Measurements from ENCODE around the gene P2RX4.

The P2RX4 gene

DNA sequence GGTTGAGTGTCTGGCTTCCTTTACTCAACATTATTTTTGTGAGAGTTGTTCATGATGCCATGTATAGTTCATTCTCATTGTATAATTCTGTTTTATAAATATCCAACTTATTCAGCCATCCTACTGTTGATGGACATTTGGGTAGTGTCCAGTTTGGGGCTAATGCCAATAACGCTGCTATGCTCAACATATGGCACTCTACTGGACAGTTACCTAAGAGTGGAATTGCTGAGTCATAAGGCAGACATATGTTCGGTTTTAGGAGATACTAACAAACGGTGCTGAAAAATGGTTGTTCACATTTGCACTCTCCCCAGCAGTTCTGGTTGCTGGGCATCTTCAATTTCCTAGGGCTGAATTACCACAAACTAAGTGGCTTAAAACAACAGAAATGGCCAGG lies 28.7 kb upstream of the P2RX4 start:
- DNase-seq (ENCODE audit: low read depth), result peak; percentile 61
- TF ChIP-seq, protein P1, sequence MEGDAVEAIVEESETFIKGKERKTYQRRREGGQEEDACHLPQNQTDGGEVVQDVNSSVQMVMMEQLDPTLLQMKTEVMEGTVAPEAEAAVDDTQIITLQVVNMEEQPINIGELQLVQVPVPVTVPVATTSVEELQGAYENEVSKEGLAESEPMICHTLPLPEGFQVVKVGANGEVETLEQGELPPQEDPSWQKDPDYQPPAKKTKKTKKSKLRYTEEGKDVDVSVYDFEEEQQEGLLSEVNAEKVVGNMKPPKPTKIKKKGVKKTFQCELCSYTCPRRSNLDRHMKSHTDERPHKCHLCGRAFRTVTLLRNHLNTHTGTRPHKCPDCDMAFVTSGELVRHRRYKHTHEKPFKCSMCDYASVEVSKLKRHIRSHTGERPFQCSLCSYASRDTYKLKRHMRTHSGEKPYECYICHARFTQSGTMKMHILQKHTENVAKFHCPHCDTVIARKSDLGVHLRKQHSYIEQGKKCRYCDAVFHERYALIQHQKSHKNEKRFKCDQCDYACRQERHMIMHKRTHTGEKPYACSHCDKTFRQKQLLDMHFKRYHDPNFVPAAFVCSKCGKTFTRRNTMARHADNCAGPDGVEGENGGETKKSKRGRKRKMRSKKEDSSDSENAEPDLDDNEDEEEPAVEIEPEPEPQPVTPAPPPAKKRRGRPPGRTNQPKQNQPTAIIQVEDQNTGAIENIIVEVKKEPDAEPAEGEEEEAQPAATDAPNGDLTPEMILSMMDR (conservative IDR thresholded peaks at IDR 0.05; ENCODE audit: low read depth, low read length), result no peak
- H3K4me3 ChIP-seq (ENCODE audit: low read depth, low read length), result no peak overlapping the region

DNA sequence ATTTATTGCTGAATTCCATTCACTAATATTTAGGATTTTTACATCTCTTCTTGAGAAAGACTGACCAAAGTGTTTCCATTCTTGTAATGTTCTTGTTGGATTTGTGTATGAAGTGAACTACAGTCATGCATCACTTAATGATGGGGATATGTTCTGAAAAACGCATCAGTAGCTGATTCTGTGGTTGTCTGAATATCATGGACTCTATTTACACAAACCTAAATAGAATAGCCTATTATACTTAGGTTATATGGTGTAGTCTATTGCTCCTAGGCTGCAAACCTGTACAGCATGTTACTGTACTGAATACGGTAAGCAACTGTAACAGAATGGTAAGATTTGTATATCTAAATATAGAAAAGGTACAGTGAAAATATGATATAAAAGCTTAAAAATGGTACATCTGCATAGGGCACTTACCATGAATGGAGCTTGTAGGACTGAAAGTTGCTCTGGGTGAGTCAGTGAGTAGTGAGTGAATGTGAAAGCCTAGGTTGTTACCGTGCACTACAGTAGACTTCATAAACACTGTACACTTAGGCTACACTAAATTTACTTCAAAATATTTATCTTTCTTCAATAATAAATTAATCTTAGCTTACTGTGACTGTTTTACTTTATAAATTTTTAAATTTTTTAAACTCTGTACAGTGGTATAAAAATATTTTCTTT lies 27.6 kb upstream of the P2RX4 start:
- DNase-seq (ENCODE audit: low read depth), result no peak
- H3K4me3 ChIP-seq (ENCODE audit: low read depth, low read length), result no peak overlapping the region
- TF ChIP-seq, protein P1 (conservative IDR thresholded peaks at IDR 0.05; ENCODE audit: low read depth, low read length), result no peak

DNA sequence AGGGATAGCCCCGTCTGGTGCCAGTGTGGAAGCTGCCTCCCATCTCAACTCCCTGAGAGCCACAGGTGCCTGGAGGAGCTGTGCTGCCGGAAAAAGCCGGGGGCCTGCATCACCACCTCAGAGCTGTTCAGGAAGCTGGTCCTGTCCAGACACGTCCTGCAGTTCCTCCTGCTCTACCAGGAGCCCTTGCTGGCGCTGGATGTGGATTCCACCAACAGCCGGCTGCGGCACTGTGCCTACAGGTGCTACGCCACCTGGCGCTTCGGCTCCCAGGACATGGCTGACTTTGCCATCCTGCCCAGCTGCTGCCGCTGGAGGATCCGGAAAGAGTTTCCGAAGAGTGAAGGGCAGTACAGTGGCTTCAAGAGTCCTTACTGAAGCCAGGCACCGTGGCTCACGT lies 25.5 kb upstream of the P2RX4 start:
- H3K4me3 ChIP-seq (ENCODE audit: low read depth, low read length), result no peak overlapping the region
- TF ChIP-seq, protein P1 (conservative IDR thresholded peaks at IDR 0.05; ENCODE audit: low read depth, low read length), result no peak
- no peak for DNase-seq (ENCODE audit: low read depth)

DNA sequence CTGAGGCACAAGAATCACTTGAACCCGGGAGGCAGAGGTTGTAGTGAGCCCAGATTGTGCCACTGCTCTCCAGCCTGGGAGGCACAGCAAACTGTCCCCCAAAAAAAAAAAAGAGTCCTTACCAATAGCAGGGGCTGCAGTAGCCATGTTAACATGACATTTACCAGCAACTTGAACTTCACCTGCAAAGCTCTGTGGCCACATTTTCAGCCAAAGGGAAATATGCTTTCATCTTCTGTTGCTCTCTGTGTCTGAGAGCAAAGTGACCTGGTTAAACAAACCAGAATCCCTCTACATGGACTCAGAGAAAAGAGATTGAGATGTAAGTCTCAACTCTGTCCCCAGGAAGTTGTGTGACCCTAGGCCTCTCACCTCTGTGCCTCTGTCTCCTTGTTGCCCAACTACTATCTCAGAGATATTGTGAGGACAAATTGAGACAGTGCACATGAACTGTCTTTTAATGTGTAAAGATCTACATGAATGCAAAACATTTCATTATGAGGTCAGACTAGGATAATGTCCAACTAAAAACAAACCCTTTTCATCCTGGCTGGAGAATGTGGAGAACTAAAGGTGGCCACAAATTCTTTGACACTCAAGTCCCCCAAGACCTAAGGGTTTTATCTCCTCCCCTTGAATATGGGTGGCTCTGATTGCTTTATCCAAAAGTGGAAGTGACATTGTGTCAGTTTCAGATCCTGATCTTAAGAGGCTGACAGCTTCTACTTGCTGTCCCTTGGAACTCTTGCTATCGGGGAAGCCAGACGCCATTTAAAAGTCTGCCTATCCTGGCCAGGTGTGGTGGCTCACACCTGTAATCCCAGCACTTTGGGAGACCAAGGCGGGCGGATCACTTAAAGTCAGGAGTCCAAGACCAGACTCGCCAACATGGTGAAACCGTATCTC lies 24.7 kb upstream of the P2RX4 start:
- TF ChIP-seq, protein P1 (conservative IDR thresholded peaks at IDR 0.05; ENCODE audit: low read depth, low read length), result no peak
- no peak overlapping the region for H3K4me3 ChIP-seq (ENCODE audit: low read depth, low read length)
- no peak for DNase-seq (ENCODE audit: low read depth)

DNA sequence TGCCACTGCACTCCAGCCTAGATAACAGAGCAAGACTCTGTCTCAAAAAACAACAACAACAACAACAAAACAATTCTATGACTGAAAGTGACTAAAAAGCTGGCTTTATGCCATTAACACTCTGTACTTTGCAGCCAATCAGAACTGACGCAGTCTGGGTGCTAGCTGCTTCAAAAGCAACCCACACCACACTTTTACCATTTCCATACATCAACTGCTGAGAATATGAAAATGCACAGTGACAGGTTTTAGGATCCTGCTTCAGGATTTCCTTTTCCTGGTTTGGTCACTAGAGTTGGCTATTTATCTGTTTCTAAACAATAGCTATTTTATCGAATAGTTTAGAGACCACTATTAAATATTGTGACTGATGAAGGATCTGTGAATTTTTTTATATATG lies 23.1 kb upstream of the P2RX4 start:
- DNase-seq (ENCODE audit: low read depth), result no peak
- TF ChIP-seq, protein P1 (conservative IDR thresholded peaks at IDR 0.05; ENCODE audit: low read depth, low read length), result no peak
- H3K4me3 ChIP-seq (ENCODE audit: low read depth, low read length), result no peak overlapping the region

GRCh38 chr12:121187501-121187900 lies 22.4 kb upstream of the P2RX4 start:
- no peak for DNase-seq (ENCODE audit: low read depth)
- no peak overlapping the region for H3K4me3 ChIP-seq (ENCODE audit: low read depth, low read length)
- TF ChIP-seq, protein P1 (conservative IDR thresholded peaks at IDR 0.05; ENCODE audit: low read depth, low read length), result no peak

Measured in choroid plexus epithelial cell (primary cell).